Sigmoid colon (tissue), 7 donors: ENCODE data around the gene LAMA4. TPM values are rescaled to one million over a fixed set of nuclear protein-coding genes. Genes with fewer than 3 reads are reported as not detected.

Experiments
- DNase-seq: peaks from one replicate; pipeline ENCODE4 v3.0.0-alpha.2; 2019
- H3K27ac ChIP-seq, 4 donors: fragments of 200-600 bp; sonication (generic); one replicate each; pipeline ENCODE4 v1.5.1; 2016 to 2019; ENCODE audit warnings: mild to moderate bottlenecking in 1 of 4
- H3K27me3 ChIP-seq, 3 donors: fragments of 200-600 bp; sonication (generic); one replicate each; pipeline ENCODE4 v1.5.1; 2019; ENCODE audit warnings: mild to moderate bottlenecking in 1 of 3
- H3K36me3 ChIP-seq, 4 donors: fragments of 200-600 bp; sonication (generic); one replicate each; pipeline ENCODE4 v1.5.1; 2016 to 2019
- H3K4me1 ChIP-seq, 4 donors: fragments of 200-600 bp; sonication (generic); one replicate each; pipeline ENCODE4 v1.5.1; 2017 to 2019
- H3K4me3 ChIP-seq, 4 donors: fragments of 200-600 bp; sonication (generic); one replicate each; pipeline ENCODE4 v1.5.1; 2017 to 2019; ENCODE audit warnings: mild to moderate bottlenecking in 2 of 4, moderate library complexity in 1 of 4
- H3K9me3 ChIP-seq, 4 donors: fragments of 200-600 bp in 3 of 4; sonication (generic) in 3 of 4; one replicate each; pipeline versions ENCODE4 v1.5.1 to v1.6.1; 2013 to 2019
- EP300 ChIP-seq, 4 donors: sonication (generic); formaldehyde crosslinking; IDR thresholded peaks; one replicate each; pipeline ENCODE4 v1.6.1; 2017; ENCODE audit warnings: antibody characterized with exemption in 4 of 4
- POLR2A ChIP-seq, 2 donors: fragments of 450-650 bp; IDR thresholded peaks; one replicate each; pipeline ENCODE4 v1.6.1; 2016; ENCODE audit warnings: antibody characterized with exemption in 2 of 2, mild to moderate bottlenecking in 2 of 2, moderate library complexity in 2 of 2
- POLR2AphosphoS5 ChIP-seq, 4 donors: sonication (generic); formaldehyde crosslinking; IDR thresholded peaks; one replicate each; pipeline ENCODE4 v1.6.1; 2017; ENCODE audit warnings: antibody characterized with exemption in 4 of 4
- WGBS, 2 donors: extraction: QIAGEN DNeasy Blood & Tissue Kit; methylation state at CpG; one replicate each; pipeline ENCODE4 v1.1.7; 2013; 5-methylcytosine and 5-hydroxymethylcytosine counted together
- intact Hi-C: fragments of 100-400 bp; cut with DNase I; formaldehyde crosslinking; loops from one replicate; pipeline ENCODE4 v1.15.1; 2023
- polyA plus RNA-seq, 3 donors: library from polyadenylated mRNA; stranded (reverse); fragments of 200-250 nt; gene quantifications; one replicate each; pipeline ENCODE4 v1.2.3, GENCODE V29; 2013
- total RNA-seq, 4 donors: library from RNA; depleted of rRNA; stranded (reverse); fragments of >200 nt; gene quantifications; one replicate each; pipeline ENCODE4 v1.1.0, GENCODE V29; 2016
- TF ChIP-seq, protein P1 (sequence below), 4 experiments: fragments of 450-650 bp in 3 of 4; fragments of 200-600 bp in 1 of 4; IDR thresholded peaks; one replicate each; pipeline ENCODE4 v1.5.1; 2016 to 2019; ENCODE audit warnings: antibody characterized with exemption in 4 of 4, mild to moderate bottlenecking in 3 of 4, moderate library complexity in 2 of 4
- donor health status: healthy with polysubstance abuse.
- donor health status: Bipolar disorder and iron deficiency.
- donor health status: healthy.

The LAMA4 gene
- total and polyA plus RNA-seq, 7 donors: 6.9 to 225 (median 95.3) TPM

DNA sequence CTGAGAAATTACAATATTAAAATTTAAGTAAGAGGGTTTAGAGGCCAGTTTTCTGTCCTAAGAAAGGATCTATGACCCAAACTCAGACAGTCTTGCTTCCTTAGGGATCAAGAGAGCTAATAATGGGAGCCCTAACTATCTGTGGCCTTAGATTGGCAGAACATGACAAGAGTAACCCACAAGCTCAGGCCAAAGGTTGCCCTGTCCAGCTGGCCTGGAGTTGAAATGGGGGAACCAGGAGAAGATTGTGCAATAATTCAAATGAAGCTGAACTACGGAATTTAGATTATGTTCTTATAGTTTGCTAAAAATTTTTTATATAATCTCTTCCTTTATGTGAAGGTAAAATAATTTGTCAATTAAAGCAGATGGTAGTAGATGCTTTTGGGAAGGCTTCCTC lies 26.4 kb downstream of the LAMA4 start:
- no peak for DNase-seq

DNA sequence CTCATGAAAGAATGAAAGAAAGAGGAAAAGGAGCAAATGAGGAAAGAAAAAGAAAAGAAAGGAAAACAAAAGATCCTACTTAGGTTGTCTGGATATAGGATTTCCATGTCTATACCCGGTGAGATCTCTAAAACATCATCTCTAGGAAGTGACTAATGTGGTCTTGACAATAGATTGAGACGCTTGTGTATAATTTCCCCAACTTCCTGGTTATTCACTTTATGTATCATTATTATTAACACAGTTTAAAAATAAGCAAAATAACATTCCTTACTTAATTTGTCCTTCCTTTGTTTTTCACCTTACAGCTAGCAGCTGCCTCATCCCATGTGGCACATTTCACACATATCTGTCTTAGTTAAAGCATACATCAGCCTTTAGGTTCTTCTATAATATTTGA lies 27.0 kb downstream of the LAMA4 start:
- Histone ChIP-seq H3K36me3 (no peaks in the 10 kb centered on the region), H3K27ac (peak overlapping the region; percentile 79 to 89 (median 84)), H3K27me3 (no peaks in the 10 kb centered on the region), H3K9me3 (no peaks in the 10 kb centered on the region), H3K4me3 (no peak overlapping the region), H3K4me1 (peaks cover 0 to 90% (median 78%) of the 10 kb centered on the region in 4 donors)
- no peak for DNase-seq
- intact Hi-C loops: loop anchor here (10.0 kb wide), 1 partner anchor 623 kb away; the partner anchor contains the start of gene TRAF3IP2
- WGBS, 2 donors: 83 to 88% methylated on average over 2 of the region's 2 CpGs
- TF ChIP-seq, protein P1, sequence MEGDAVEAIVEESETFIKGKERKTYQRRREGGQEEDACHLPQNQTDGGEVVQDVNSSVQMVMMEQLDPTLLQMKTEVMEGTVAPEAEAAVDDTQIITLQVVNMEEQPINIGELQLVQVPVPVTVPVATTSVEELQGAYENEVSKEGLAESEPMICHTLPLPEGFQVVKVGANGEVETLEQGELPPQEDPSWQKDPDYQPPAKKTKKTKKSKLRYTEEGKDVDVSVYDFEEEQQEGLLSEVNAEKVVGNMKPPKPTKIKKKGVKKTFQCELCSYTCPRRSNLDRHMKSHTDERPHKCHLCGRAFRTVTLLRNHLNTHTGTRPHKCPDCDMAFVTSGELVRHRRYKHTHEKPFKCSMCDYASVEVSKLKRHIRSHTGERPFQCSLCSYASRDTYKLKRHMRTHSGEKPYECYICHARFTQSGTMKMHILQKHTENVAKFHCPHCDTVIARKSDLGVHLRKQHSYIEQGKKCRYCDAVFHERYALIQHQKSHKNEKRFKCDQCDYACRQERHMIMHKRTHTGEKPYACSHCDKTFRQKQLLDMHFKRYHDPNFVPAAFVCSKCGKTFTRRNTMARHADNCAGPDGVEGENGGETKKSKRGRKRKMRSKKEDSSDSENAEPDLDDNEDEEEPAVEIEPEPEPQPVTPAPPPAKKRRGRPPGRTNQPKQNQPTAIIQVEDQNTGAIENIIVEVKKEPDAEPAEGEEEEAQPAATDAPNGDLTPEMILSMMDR (IDR thresholded peaks at IDR 0.05): no peak
- TF ChIP-seq POLR2AphosphoS5 (IDR thresholded peaks at IDR 0.05) (no peak), POLR2A (IDR thresholded peaks at IDR 0.05) (no peak), EP300 (IDR thresholded peaks at IDR 0.05) (no peak)

More for the DNA sequence above, 26.4 kb downstream of the LAMA4 start:
- WGBS, 2 donors: 69 to 82% methylated on average over 1 of the region's 1 CpG
- intact Hi-C loops: loop anchor here (10.0 kb wide), 1 partner anchor 623 kb away; the partner anchor contains the start of gene TRAF3IP2
- Histone ChIP-seq H3K4me1 (peaks cover 0 to 89% (median 79%) of the 10 kb centered on the region in 4 donors), H3K36me3 (no peaks in the 10 kb centered on the region), H3K4me3 (no peak overlapping the region), H3K27me3 (no peaks in the 10 kb centered on the region), H3K27ac (peak overlapping the region; percentile 79 to 89 (median 84)), H3K9me3 (no peaks in the 10 kb centered on the region)
- TF ChIP-seq EP300 (IDR thresholded peaks at IDR 0.05): no peak
- TF ChIP-seq POLR2A (IDR thresholded peaks at IDR 0.05): no peak
- TF ChIP-seq POLR2AphosphoS5 (IDR thresholded peaks at IDR 0.05): no peak

DNA sequence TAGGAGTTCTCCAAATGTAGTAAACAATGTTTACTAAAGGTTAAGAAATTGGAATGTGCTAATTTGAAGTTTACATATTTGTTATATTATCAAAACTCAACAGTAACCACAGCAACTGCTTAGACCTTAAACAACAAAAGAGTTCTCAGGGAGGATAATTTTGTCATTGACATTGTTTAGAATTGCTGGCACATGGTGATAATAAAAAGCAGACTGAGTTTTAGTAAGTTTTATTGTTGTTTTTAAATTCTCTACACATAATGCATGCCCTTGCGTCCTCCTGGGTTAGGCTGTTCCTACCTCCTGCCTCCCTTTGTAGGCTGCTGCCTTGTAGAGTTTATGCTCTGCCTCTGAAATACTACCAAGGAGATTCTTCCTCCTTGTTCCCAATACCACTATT lies 28.7 kb downstream of the LAMA4 start:
- 50 to 56% methylated on average over 1 of the region's 1 CpG for WGBS, 2 donors
- intact Hi-C loops: loop anchor here (10.0 kb wide), 1 partner anchor 621 kb away; the partner anchor contains the start of gene TRAF3IP2
- DNase-seq: no peak
- H3K4me3 ChIP-seq: no peak overlapping the region
- TF ChIP-seq, protein P1 (IDR thresholded peaks at IDR 0.05): no peak
- TF ChIP-seq POLR2AphosphoS5 (IDR thresholded peaks at IDR 0.05) (peak in 1 of 4 donors; percentile 14), EP300 (IDR thresholded peaks at IDR 0.05) (no peak)
- peaks cover 0 to 90% (median 80%) of the 10 kb centered on the region in 4 donors for H3K4me1 ChIP-seq
- no peaks in the 10 kb centered on the region for H3K9me3 ChIP-seq
- H3K36me3 ChIP-seq: no peaks in the 10 kb centered on the region
- H3K27me3 ChIP-seq: no peaks in the 10 kb centered on the region
- peak overlapping the region; percentile 79 to 89 (median 84) for H3K27ac ChIP-seq

DNA sequence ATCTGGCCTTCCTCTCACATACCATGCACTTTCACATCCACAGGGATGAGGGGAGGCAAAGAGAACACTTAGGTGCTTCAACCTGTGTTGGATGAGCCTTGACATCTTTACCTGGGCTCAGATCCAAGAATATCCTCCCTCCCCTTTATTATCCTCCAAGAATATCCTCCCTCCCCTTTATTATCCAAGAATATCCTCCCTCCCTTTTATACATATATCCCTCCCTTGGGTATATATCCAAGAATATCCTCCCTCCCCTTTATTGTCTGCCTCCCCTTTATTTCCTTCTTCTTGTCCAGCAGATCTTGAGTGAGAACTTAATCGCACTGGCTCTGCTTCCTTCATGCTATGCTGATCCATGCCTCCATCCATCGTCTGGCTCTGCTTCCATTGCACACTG lies 30.3 kb downstream of the LAMA4 start:
- DNase-seq: no peak
- Histone ChIP-seq H3K27me3 (no peaks in the 10 kb centered on the region), H3K36me3 (no peaks in the 10 kb centered on the region), H3K9me3 (no peaks in the 10 kb centered on the region), H3K4me1 (peaks cover 0 to 97% (median 92%) of the 10 kb centered on the region in 4 donors), H3K4me3 (no peak overlapping the region), H3K27ac (peak overlapping the region; percentile 79 to 89 (median 84))
- intact Hi-C loops: loop anchor here (10.0 kb wide), 1 partner anchor 619 kb away; the partner anchor contains the start of gene TRAF3IP2
- 86 to 91% methylated on average over 2 of the region's 2 CpGs for WGBS, 2 donors
- TF ChIP-seq, protein P1 (IDR thresholded peaks at IDR 0.05): no peak
- TF ChIP-seq POLR2A (IDR thresholded peaks at IDR 0.05): no peak
- no peak for TF ChIP-seq POLR2AphosphoS5 (IDR thresholded peaks at IDR 0.05)
- no peak for TF ChIP-seq EP300 (IDR thresholded peaks at IDR 0.05)

DNA sequence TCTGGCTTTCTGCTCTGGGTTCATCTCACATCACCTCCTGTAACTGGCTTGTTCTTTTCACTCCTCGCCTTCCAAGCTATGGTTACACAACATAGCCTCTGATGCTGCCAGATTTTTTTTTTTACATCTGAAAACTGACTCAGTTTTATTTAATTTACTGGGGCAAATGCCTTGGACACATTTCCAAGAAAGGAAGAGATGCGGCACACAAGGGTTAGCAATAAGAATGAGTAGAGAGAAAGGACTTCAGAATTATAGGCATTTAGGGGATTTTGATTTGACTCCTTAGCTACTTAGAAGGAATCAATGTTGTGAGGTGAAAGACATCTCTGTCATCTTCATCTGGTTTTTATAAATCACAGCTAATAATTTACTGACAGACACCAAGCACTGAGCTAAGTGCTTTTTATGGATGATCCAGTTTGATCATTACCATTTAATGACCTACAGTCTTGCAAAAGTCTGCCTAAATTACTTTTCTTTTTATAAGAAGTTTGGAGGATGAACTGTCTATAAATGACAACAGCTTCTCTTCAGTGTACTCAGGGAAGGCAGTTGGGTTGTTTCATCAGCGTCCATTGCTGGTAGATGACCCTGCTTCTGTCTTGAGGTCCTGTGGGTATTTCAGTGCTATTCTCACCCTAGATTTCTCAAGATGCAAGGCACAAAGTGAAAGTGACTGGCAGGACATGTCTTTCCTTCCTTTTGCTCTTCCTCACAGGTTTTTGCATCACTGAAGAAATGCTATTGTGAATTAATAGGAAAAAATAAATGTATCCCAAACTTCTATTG lies 31.1 kb downstream of the LAMA4 start:
- no peaks in the 10 kb centered on the region for H3K27me3 ChIP-seq
- H3K9me3 ChIP-seq: no peaks in the 10 kb centered on the region
- peak; percentile 46 to 80 (median 77) for TF ChIP-seq POLR2AphosphoS5 (IDR thresholded peaks at IDR 0.05)
- TF ChIP-seq, protein P1 (IDR thresholded peaks at IDR 0.05): no peak
- TF ChIP-seq EP300 (IDR thresholded peaks at IDR 0.05): peak in 3 of 4 donors; percentile 32 to 64 (median 37)
- TF ChIP-seq POLR2A (IDR thresholded peaks at IDR 0.05): no peak
- H3K4me3 ChIP-seq: no peak overlapping the region
- WGBS, 2 donors: 66 to 67% methylated on average over 3 of the region's 3 CpGs
- peaks cover 0 to 99% (median 94%) of the 10 kb centered on the region in 4 donors for H3K4me1 ChIP-seq
- H3K36me3 ChIP-seq: no peaks in the 10 kb centered on the region
- H3K27ac ChIP-seq: peak overlapping the region; percentile 79 to 89 (median 84)
- intact Hi-C loops: loop anchor here (10.0 kb wide), 1 partner anchor 618 kb away; the partner anchor contains the start of gene TRAF3IP2
- no peak for DNase-seq
